K562 (cell line): ENCODE data around the gene NXF3. TPM values are rescaled to one million over a fixed set of nuclear protein-coding genes. Genes with fewer than 3 reads are reported as not detected.

Experiments
- BDP1 ChIP-seq: IDR thresholded peaks from 3 replicates; pipeline ENCODE4 v1.6.1; 2011; ENCODE audit not compliant: insufficient read length, insufficient read depth
- JUNB ChIP-seq: fragments of 450-650 bp; formaldehyde crosslinking; conservative IDR thresholded peaks from 2 replicates; pipeline ENCODE4 v1.4.0; 2020; ENCODE audit warnings: mild to moderate bottlenecking
- MTA3 ChIP-seq: fragments of 450-650 bp; formaldehyde crosslinking; IDR thresholded peaks from 2 replicates; pipeline ENCODE4 v1.6.1; 2017; ENCODE audit warnings: mild to moderate bottlenecking, borderline replicate concordance
- NBN ChIP-seq: fragments of 450-650 bp; IDR thresholded peaks from 2 replicates; pipeline ENCODE4 v1.6.1; 2016; ENCODE audit warnings: low read depth, mild to moderate bottlenecking
- NONO ChIP-seq, 2 experiments: fragments of 200-400 bp in 1 of 2; fragments of 450-650 bp in 1 of 2; formaldehyde crosslinking in 1 of 2; IDR thresholded peaks; 2 replicates each; pipeline ENCODE4 v1.6.1; 2017; ENCODE audit warnings: low read depth in 2 of 2, mild to moderate bottlenecking in 2 of 2, moderate library complexity in 2 of 2, low read length in 1 of 2
- POLR3A ChIP-seq: IDR thresholded peaks from 2 replicates; pipeline ENCODE4 v1.6.1; 2011; ENCODE audit warnings: borderline replicate concordance, mild to moderate bottlenecking, moderate library complexity; ENCODE audit not compliant: insufficient read length, insufficient read depth; ENCODE audit errors: extremely low read depth
- TAF1 ChIP-seq: IDR thresholded peaks from 2 replicates; pipeline ENCODE4 v1.6.1; 2011; ENCODE audit warnings: mild to moderate bottlenecking, low read length, moderate library complexity; ENCODE audit not compliant: insufficient read depth, control insufficient read depth, severe bottlenecking; ENCODE audit errors: extremely low read depth
- ZKSCAN3 ChIP-seq: fragments of 250-450 bp; sonication (Bioruptor Pico); IDR thresholded peaks from 2 replicates; pipeline ENCODE4 v1.4.0; 2020
- ZNF224 ChIP-seq: sonication (generic); formaldehyde crosslinking; IDR thresholded peaks from 2 replicates; pipeline ENCODE4 v1.8.0; 2022; ENCODE audit warnings: mild to moderate bottlenecking, missing genetic modification reagents
- ZNF384 ChIP-seq: IDR thresholded peaks from 2 replicates; pipeline ENCODE4 v1.6.1; 2012; ENCODE audit warnings: low read depth, low read length, improper control_type of control experiment
- ZNF780A ChIP-seq: fragments of 250-450 bp; sonication (Bioruptor Pico); IDR thresholded peaks from 2 replicates; pipeline ENCODE4 v1.5.0; 2021; ENCODE audit warnings: mild to moderate bottlenecking
- ZSCAN32 ChIP-seq: fragments of 450-650 bp; formaldehyde crosslinking; IDR thresholded peaks from 2 replicates; pipeline ENCODE4 v1.4.0; 2020; ENCODE audit warnings: mild to moderate bottlenecking, moderate library complexity
- polyA plus RNA-seq, 8 experiments: library from polyadenylated mRNA; depleted of rRNA in 4 of 8; stranded (reverse) in 5 of 8; unstranded in 3 of 8; fragments of >200 nt; fragmentation: Nextera tagmentation in 2 of 8; fragmentation: Illumina TruSeq in 1 of 8; extraction: Ambion mirVana in 2 of 8; extraction: Trizol in 1 of 8; gene quantifications; 2 replicates each; pipeline versions ENCODE4 v1.2.1 to v1.2.3, GENCODE V29; 2011 to 2014; ENCODE audit warnings: inconsistent platforms in 1 of 8, missing spikeins in 1 of 8
- total RNA-seq, 7 experiments: library from RNA; depleted of rRNA in 6 of 7; stranded (reverse); fragments of >200 nt in 6 of 7; fragmentation: Illumina TruSeq in 2 of 7; extraction: Trizol in 2 of 7; gene quantifications; 2 replicates each; pipeline versions ENCODE4 v1.2.1 to v1.2.3, GENCODE V29; 2011 to 2021; ENCODE audit warnings: low replicate concordance in 1 of 7
- TF ChIP-seq, protein P1 (sequence below): sonication (generic); formaldehyde crosslinking; IDR thresholded peaks from 2 replicates; pipeline ENCODE4 v1.8.1; 2023; ENCODE audit warnings: mild to moderate bottlenecking, missing genetic modification reagents
- TF ChIP-seq, protein P2 (sequence below): fragments of 450-650 bp; formaldehyde crosslinking; IDR thresholded peaks from 2 replicates; pipeline ENCODE4 v1.4.0; 2020; ENCODE audit warnings: mild to moderate bottlenecking, moderate library complexity

The NXF3 gene
- total and polyA plus RNA-seq, 9 of the 15 experiments (the other 6 are each of a cell fraction or from before 2014, with no cell fraction given), result 0.18 to 0.40 (median 0.28) TPM; not detected in 2

DNA sequence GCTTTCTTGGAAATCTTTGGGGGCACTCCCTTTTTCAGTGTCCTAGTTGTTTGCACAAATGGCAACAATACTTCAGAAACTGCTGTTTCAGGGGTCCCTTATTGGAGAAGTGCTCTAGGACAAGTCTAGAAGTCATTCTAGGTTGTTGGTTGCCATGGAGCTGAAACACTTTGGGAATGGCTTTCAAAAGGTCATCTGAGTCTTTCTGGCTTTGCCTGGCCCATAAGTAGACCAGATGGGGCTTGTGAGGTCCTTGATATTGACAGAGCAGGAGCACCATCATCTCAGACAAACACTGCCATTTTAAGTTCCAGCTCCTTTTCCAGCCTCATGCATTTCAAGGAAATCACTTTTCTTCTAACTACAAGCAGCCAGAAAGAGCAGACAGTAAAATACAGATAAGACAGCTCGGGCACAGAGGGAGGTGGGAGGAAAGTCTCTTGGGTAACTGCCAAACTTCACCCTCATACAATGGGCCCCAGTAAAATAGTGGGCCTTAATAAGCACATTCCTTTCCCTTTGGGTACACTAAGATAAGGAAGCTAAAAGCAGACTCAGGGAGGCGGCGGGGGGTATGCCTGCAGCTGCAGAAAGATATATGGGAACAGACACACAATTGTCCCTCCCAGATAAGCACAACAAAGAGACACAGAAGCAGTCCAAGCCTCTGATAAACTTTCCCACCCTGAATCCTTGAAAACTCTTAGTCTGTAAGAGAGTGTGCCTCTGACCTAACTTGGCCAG, 8.5 kb upstream of the NXF3 start (continued):
- peak; percentile 78 for TF ChIP-seq MTA3
- peak; percentile 86 for TF ChIP-seq NBN
- TF ChIP-seq, protein P1, sequence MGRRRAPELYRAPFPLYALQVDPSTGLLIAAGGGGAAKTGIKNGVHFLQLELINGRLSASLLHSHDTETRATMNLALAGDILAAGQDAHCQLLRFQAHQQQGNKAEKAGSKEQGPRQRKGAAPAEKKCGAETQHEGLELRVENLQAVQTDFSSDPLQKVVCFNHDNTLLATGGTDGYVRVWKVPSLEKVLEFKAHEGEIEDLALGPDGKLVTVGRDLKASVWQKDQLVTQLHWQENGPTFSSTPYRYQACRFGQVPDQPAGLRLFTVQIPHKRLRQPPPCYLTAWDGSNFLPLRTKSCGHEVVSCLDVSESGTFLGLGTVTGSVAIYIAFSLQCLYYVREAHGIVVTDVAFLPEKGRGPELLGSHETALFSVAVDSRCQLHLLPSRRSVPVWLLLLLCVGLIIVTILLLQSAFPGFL (CRISPR knock-in tag), result no peak
- TF ChIP-seq POLR3A, result no peak
- TF ChIP-seq BDP1, result no peak
- no peak for TF ChIP-seq ZNF384
- TF ChIP-seq, protein P2, sequence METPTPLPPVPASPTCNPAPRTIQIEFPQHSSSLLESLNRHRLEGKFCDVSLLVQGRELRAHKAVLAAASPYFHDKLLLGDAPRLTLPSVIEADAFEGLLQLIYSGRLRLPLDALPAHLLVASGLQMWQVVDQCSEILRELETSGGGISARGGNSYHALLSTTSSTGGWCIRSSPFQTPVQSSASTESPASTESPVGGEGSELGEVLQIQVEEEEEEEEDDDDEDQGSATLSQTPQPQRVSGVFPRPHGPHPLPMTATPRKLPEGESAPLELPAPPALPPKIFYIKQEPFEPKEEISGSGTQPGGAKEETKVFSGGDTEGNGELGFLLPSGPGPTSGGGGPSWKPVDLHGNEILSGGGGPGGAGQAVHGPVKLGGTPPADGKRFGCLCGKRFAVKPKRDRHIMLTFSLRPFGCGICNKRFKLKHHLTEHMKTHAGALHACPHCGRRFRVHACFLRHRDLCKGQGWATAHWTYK, result no peak
- TF ChIP-seq ZNF780A, result no peak
- TF ChIP-seq NONO (IDR thresholded peaks at IDR 0.05; ENCODE audit: low read depth in 2 of 2, low read length in 1 of 2), result peak in 1 of 2 experiments; percentile 94; a peak in 2 of 4 replicates
- no peak for TF ChIP-seq TAF1
- TF ChIP-seq ZNF224 (CRISPR knock-in tag), result no peak
- TF ChIP-seq JUNB (CRISPR knock-in tag), result no peak
- TF ChIP-seq ZKSCAN3 (CRISPR knock-in tag), result no peak
- no peak for TF ChIP-seq ZSCAN32
- TF ChIP-seq, all 486 proteins: peak for 131
